GM08714 (cell line): ENCODE results near the gene C12orf76.
A peak's percentile ranks its signal among the peaks of the same experiment; 100 is the strongest.
"Not testable (repeated sequence)": the region's sequence is repeated elsewhere in the genome, so short reads cannot be mapped to it uniquely, and the experiment has no call there.

Source experiments
- H3K4me3 ChIP-seq: fragments of 200-500 bp; sonication (Bioruptor generic); 2 replicates; pipeline ENCODE4 v1.5.1; 2014; ENCODE audit warnings: mild to moderate bottlenecking, low read length, inconsistent platforms
- ZNF274 ChIP-seq: IDR thresholded peaks from 2 replicates; pipeline ENCODE4 v1.6.1; 2012; ENCODE audit warnings: mild to moderate bottlenecking, low read depth, low read length

The C12orf76 gene

DNA sequence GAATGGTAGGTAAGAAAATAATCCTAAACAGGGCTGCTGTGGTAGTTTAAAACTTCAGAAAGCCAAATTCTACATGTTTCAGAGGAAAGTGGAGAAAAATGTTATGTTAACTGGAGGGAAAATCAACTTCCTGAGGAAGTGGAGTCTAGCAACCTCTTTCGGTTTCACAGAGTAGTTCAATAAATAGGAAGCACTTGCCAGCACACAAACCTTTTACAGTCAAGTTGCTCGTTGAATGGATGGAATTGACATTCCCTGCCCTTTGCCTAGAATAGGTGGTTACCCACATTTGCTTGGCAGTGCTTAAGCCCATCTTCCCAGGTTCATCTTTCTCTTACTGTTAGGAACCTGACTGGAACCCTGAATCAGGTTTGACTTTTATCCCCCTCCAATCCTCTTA lies 33.2 kb downstream of the C12orf76 start:
- TF ChIP-seq ZNF274: no peak

DNA sequence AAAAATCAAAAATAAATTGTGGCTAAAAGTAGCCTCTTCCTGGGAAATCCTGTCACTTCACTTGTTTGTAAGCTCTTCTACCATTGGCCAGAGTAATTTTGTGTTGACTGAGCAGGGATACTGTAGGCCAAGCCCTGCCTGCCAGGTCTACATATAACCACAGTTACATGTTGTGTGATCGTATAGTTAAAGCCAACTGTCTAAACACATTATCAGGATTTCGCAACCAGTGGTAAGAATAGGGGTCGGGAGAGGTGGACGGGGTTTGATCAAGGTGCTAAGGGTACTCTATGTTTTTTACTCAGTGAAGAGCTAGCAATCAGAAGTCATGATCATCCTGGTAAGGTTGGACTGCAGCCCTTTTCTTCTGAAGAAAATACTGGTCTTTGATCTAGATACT lies 35.7 kb downstream of the C12orf76 start:
- no peak overlapping the region; the same call in 1 of the 2 replicates for H3K4me3 ChIP-seq
- no peak for TF ChIP-seq ZNF274

More for the DNA sequence above, 33.2 kb downstream of the C12orf76 start:
- H3K4me3 ChIP-seq: no peak overlapping the region

- H3K4me3 ChIP-seq: peak overlapping the region; percentile 24; the same call in 1 of the 2 replicates
- TF ChIP-seq ZNF274: no peak
Observed at GRCh38 chr12:110012137-110012536, 36.2 kb downstream of the C12orf76 start.

DNA sequence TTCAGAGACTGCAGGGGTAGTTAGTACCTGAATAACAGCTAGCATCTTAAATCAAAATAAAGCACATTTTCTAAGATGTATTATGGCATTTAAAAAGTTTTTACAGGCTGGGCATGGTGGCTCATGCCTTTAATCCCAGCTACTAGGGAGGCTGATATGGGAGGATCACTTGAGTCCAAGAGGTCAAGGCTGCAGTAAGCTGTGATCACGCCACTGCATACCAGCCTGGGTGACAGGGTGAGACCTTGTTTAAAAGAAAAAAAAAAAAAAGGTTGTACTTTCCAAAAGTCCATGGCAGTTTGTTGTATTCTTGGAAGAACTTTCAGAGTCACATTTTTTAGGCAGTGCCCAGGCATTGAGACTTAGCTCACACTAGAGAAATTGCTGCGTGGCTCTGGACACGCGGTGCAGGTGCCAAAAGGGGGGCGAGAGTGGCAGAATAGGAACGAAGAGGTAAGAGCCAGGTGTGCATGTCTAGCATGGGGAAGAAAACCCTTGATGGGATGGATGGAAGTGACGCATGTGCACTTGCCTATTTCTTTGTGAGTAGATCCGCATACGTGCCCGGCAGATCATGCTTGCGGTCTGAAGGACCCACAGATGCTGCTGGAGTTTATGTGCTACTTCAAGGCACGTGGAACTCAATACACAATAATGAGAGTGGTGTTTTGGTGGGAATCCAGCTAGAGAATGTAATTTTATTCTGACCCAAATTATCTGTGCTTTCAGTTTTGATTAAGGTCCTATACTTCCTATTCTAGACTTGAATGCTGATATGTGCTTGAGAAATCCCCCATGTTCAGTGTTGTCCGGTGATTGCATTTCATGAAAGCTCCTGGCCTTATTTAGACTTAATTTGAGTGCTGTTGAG lies 37.2 kb downstream of the C12orf76 start:
- no peak for TF ChIP-seq ZNF274
- no peak overlapping the region; the same call in 1 of the 2 replicates for H3K4me3 ChIP-seq

DNA sequence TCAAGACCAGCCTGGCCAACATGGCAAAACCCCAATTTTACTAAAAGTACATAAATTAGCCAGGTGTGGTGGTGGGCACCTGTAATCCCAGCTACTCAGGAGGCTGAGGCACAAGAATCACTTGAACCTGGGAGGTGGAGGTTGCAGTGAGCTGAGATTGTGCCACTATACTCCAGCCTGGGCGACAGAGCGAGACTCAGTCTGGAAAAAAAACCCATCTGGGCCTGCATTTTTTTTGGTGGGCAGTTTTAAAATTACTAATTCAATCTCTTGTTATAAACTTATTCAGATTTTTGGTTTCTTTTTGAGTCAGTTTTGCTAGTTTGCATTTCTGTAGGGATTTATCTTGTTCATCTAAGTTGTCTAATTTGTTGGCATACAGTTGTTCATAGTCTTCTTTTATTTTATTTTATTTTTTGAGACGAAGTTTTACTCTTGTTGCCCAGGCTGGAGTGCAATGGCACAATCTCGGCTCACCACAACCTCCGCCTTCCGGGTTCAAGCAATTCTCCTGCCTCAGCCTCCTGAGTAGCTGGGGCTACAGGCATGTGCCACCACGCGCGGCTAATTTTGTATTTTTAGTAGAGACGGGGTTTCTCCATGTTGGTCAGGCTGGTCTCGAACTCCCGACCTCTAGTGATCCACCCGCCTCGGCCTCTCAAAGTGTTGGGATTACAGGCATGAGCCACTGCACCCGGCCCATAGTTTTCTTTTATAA lies 39.5 kb downstream of the C12orf76 start:
- not testable (repeated sequence) for H3K4me3 ChIP-seq

- no peak overlapping the region for H3K4me3 ChIP-seq
Observed at GRCh38 chr12:110007881-110008280, 40.4 kb downstream of the C12orf76 start.

GRCh38 chr12:110006115-110006514 lies 42.2 kb downstream of the C12orf76 start:
- TF ChIP-seq ZNF274: no peak
- no peak overlapping the region for H3K4me3 ChIP-seq

More at GRCh38 chr12:110007881-110008280, 40.4 kb downstream of the C12orf76 start:
- TF ChIP-seq ZNF274: no peak

DNA sequence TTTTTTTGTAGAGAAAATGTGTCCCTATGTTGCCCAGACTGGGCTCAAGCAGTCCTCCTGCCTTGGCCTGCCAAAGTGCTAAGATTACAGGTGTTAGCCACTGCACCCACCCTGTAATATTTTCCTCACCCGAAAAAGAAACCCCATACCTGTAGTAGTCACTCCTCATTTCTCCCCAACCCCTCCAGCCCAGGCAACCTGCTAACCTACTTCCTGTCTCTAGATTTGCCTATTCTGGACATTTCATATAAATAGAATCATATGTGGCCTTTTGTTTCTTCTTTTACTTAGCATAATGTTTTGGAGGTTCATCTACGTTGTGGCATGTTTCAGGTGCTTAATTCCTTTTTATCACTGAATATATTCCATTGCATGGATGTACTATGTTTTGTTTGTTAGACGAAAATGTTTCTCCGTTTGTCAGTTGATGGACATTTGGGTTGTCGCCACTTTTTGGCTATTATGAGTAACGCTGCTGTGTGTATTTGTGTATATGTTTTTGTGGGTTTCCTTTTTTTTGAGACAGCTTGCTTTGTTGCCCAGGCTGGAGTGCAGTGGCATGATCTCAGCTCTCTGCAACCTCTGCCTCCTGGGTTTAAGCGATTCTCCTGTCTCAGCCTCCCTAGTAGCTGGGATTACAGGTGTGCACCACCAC lies 42.9 kb downstream of the C12orf76 start:
- H3K4me3 ChIP-seq: peak overlapping the region; percentile 64; the same call in 1 of the 2 replicates
- no peak for TF ChIP-seq ZNF274

GRCh38 chr12:110004598-110004997 lies 43.7 kb downstream of the C12orf76 start:
- TF ChIP-seq ZNF274: no peak
- no peak overlapping the region for H3K4me3 ChIP-seq

DNA sequence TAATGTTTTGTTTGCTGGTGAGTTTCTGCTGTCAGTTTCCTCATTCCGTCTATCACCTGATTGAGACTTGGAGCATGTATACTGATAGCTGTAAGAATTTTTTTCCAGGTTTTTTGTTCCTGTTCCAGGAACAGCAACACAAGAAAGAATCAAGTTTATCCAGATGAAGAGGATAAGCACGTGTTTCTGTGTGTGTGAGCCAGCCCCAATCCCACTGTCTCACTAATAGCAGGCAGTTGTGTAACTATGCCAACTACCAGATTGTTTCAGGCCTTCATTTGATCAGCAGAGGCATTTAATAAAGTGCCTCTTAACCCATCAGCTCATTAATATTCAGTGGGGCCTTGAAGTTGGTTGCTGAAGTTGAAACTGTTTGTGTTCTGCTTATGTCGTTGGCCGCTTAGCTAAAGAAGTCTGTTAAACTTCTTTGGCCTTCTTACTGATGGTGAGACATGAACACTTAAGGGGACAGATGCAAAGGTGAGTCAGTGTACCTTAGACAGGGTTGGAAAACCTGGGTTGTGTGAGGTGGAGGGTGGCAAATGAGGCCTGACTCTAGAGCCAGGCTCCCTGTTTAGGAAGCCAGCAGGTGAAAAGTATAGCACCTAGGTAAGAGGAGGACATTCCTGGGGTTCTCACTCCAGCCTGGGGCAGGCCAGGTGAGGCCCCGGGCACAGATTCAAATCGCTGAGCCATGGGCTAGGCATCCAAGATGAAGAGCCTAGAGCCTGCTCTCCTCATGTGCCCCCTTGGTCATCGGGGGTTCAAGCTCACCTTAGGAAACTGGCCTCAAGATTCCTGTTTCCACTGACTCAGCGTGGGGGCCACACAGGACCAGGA lies 45.4 kb downstream of the C12orf76 start:
- H3K4me3 ChIP-seq: no peak overlapping the region
- no peak for TF ChIP-seq ZNF274

DNA sequence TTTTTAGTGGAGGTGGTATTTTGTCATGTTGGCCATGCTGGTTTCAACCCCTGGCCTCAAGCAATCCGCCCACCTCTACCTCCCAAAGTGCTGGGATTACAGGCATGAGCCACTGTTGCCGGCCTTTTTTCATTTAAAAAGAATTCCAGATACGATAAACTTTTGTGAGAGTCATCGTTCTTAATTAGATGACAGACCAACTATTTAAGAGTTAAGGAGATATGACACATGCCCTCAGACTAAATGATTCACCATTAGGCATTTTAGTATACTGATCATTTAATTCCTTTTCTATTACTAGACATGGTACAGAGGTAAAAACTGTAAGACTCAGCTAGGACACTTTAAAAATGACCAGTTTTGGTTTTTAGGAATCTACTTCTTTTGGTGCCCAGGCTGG lies 46.7 kb downstream of the C12orf76 start:
- no peak for TF ChIP-seq ZNF274
- H3K4me3 ChIP-seq: no peak overlapping the region

DNA sequence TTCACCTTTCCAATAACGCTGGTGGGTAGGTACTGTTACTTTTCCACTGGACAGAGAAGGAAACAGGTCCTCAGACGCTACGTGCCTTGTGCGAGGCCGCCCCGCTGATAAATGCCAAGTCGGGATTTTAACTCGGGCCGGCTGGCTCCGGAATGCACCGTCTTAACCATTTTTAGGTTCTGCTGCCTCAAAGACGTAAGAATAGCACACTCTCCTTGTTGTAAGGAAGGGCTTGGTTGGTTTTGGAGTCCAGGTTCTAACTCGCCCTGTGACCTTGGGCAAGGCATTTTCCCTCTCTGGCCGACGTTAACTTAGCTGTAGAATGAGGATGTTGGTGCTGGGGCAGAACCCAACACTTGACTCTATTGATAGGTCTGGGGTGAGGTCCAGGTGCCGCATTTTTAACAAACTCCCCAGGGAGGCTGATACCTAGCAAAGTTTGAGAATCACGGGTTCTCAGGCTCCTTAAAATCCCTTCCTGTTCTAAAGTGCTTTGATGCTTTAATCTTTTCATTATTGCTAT lies 48.3 kb downstream of the C12orf76 start:
- H3K4me3 ChIP-seq: peak overlapping the region; percentile 68
- TF ChIP-seq ZNF274: no peak

- H3K4me3 ChIP-seq: peak overlapping the region; percentile 68
- TF ChIP-seq ZNF274: no peak
Observed at GRCh38 chr12:109999649-109999971, 48.7 kb downstream of the C12orf76 start.
